ENCODE results near the gene STIMATE.

DNA sequence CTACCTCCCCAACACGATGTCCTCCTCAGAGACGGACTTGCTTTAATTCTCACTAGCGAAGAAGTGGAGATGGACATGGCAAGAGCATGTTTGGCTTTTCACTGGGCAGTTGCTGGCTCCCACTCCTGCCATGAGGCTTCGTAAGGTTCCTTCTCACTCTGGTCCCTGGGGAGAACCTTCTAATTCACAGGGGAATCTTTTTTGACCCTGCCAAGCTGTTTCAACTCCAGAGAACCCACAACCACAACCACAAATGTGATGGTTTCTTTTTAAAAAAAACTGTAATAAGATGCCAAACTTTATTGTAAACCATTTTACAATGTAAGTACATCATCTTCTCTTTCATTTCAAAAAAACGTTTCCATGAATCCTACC, 60.9 kb downstream of the STIMATE start:
- TF ChIP-seq, protein P1, sequence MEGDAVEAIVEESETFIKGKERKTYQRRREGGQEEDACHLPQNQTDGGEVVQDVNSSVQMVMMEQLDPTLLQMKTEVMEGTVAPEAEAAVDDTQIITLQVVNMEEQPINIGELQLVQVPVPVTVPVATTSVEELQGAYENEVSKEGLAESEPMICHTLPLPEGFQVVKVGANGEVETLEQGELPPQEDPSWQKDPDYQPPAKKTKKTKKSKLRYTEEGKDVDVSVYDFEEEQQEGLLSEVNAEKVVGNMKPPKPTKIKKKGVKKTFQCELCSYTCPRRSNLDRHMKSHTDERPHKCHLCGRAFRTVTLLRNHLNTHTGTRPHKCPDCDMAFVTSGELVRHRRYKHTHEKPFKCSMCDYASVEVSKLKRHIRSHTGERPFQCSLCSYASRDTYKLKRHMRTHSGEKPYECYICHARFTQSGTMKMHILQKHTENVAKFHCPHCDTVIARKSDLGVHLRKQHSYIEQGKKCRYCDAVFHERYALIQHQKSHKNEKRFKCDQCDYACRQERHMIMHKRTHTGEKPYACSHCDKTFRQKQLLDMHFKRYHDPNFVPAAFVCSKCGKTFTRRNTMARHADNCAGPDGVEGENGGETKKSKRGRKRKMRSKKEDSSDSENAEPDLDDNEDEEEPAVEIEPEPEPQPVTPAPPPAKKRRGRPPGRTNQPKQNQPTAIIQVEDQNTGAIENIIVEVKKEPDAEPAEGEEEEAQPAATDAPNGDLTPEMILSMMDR (IDR thresholded peaks at IDR 0.05; ENCODE audit: low read depth, low read length, missing input control), result no peak
- TF ChIP-seq, protein P2, sequence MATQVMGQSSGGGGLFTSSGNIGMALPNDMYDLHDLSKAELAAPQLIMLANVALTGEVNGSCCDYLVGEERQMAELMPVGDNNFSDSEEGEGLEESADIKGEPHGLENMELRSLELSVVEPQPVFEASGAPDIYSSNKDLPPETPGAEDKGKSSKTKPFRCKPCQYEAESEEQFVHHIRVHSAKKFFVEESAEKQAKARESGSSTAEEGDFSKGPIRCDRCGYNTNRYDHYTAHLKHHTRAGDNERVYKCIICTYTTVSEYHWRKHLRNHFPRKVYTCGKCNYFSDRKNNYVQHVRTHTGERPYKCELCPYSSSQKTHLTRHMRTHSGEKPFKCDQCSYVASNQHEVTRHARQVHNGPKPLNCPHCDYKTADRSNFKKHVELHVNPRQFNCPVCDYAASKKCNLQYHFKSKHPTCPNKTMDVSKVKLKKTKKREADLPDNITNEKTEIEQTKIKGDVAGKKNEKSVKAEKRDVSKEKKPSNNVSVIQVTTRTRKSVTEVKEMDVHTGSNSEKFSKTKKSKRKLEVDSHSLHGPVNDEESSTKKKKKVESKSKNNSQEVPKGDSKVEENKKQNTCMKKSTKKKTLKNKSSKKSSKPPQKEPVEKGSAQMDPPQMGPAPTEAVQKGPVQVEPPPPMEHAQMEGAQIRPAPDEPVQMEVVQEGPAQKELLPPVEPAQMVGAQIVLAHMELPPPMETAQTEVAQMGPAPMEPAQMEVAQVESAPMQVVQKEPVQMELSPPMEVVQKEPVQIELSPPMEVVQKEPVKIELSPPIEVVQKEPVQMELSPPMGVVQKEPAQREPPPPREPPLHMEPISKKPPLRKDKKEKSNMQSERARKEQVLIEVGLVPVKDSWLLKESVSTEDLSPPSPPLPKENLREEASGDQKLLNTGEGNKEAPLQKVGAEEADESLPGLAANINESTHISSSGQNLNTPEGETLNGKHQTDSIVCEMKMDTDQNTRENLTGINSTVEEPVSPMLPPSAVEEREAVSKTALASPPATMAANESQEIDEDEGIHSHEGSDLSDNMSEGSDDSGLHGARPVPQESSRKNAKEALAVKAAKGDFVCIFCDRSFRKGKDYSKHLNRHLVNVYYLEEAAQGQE (IDR thresholded peaks at IDR 0.05), result no peak
- TF ChIP-seq EGR1 (IDR thresholded peaks at IDR 0.05; ENCODE audit: low read depth in 2 of 2) (no peak), NR2F2 (IDR thresholded peaks at IDR 0.05) (no peak), FOXA1 (IDR thresholded peaks at IDR 0.05) (no peak), YY1 (IDR thresholded peaks at IDR 0.05) (no peak), TAF1 (conservative IDR thresholded peaks at IDR 0.05) (no peak)
- TF ChIP-seq, protein P3, sequence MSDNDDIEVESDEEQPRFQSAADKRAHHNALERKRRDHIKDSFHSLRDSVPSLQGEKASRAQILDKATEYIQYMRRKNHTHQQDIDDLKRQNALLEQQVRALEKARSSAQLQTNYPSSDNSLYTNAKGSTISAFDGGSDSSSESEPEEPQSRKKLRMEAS (IDR thresholded peaks at IDR 0.05), result no peak
